COR-L47 (cell line): Measurements from ENCODE around the gene CATSPERZ.
A peak's percentile ranks its signal among the peaks of the same experiment; 100 is the strongest.

ENCODE experiments used
- DNase-seq: peaks from one replicate; lab custom pipeline; 2025; lab: John Stamatoyannopoulos, UW

The CATSPERZ gene

DNA sequence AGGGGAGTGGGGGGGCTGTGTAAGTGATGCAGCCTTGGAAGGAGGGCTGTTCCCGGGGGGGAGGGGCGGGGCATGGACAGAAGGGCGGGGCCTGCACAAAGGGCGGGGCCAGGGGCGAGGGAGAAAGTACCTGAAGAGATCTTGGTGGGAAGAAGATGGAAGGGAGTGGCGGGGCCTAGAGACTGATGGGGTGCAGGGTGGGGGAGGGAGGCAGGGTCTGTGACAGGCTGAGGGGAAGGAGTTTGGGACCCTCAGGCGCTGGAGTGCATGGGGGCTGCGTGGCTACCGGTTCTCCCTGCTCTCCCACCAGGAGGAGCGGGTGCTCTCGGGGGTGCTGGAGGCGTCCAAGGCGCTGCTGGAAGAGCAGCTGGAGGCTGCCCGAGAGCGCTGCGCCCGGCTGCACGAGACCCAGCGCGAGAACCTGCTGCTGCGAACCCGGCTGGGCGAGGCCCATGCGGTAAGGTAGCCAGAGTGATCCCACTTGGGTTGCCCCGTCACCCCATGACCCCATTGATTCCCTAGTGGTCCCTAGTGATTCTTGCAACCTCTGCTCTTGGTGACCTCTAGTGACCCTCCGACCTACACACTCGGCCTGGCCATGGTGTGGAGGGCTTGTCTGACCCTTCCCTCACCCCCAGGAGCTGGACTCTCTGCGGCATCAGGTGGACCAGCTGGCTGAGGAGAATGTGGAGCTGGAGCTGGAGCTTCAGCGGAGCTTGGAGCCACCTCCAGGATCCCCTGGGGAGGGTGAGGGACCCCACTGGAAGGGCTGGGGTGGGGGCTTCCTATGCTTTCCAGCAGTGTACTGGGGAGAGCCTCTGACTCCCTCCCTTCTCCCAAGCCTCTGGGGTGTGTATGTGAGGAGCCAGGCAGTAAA lies 42.9 kb downstream of the CATSPERZ start:
- DNase-seq, result no peak

DNA sequence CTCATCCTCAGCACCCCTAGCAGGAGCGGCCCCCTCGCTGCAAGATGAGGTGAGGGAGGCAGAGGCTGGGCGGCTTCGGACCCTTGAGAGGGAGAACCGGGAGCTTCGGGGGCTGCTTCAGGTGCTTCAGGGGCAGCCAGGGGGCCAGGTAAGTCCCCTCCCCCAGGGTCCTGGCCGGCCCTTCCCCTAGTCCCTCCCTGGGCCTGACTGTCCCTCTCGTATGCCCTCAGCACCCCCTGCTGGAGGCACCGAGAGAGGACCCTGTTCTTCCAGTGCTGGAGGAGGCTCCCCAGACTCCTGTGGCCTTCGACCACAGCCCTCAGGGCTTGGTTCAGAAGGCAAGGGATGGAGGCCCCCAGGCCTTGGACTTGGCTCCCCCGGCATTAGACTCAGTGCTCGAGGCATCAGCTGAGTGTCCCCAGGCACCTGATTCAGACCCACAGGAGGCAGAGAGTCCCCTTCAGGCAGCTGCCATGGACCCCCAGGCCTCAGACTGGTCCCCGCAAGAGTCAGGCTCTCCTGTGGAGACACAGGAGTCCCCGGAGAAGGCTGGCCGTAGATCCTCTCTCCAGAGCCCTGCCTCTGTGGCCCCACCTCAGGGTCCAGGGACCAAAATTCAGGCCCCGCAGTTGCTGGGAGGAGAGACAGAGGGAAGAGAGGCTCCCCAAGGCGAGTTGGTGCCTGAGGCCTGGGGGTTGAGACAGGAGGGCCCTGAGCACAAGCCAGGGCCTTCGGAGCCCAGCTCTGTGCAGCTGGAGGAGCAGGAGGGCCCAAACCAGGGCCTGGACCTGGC lies 43.8 kb downstream of the CATSPERZ start:
- no peak for DNase-seq

DNA sequence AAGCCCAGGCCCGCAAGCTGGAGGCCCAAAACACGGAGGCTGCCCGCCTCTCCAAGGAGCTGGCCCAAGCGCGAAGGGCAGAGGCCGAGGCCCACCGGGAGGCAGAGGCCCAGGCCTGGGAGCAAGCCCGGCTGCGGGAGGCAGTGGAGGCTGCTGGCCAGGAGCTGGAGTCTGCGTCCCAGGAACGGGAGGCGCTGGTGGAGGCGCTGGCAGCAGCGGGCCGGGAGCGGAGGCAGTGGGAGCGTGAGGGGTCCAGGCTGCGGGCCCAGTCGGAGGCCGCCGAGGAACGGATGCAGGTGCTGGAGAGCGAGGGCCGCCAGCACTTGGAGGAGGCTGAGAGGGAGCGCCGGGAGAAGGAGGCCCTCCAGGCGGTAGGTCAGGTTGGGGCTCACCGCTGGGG lies 44.6 kb downstream of the CATSPERZ start:
- DNase-seq, result no peak

DNA sequence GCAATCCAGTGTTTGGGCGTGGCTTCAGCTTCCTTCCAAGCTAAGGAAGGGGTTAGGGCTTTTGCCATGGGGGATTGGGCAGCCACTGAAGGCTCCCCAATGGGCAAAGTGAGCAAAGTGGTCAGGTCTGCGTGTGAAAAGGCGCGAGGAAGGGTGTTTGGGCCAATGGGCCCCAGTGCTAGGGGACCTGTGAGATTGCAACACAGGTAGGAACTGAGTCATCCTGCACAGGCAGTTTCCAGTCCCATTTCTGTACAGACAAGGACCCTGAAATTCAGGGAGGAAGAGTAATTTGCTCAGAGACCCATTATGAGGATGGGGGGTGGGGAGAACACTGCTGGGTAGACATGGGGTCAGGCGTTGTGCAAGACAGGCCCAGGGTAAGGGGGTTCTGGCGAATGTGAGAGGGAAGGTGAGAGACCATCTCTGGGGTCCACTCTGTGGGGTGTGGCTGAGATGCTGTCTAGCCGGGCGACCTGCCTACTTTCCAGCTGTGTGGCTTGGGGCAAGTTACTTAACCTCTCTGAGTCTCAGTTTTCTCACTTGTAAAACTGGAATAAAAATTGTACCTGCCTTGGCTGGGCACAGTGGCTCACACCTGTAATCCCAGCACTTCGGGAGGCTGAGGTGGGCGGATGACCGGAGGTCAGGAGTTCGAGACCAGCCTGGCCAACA lies 47.2 kb downstream of the CATSPERZ start:
- DNase-seq, result no peak

DNA sequence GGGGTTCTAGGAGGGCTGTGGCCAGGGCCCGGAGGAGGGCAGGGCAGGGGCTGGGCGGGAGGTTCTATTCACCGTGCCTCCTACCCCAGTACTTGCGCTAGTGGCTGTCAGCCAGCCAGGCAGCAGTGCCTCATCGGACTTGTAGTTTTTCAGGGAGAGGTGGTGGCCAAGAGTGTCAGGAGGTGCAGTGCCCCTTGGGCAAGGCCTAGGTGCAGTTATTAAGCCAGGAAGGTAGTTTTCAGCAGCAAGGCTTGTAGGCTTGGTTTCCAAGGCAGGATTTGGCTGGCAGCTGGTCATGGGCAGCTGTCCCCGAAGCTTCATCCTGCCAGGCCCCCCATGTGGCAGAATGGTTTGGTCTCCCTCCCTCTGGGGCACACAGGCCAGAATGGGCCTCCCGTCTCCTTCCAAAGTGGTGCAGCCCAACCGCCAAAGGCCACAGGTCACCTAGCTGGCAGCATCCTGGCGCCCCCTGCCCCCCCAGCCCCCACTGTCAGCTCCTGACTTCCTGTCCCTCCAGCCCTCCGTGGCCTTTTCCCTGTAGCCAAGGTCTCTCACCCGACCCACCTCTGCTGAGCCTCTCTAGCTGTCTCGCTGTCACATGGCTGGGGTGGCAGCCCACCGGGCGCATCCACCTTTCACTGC lies 48.3 kb downstream of the CATSPERZ start:
- DNase-seq, result no peak

DNA sequence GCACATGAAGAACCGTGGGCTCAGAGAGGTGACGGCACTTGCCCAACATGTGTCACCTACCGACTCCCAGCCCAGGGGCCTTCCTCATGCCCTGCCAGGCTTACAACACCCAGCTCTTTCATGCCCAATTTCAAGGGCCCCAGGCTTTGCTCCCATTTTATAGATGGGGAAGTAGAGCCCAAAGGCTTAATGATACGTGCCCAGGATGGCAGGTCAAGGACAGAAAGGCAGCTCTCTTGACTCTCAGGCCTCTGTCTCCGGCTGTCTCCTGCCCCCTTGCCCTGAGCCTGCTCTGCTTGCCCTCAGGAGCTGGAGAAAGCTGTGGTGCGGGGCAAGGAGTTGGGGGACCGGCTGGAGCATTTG lies 48.8 kb downstream of the CATSPERZ start:
- DNase-seq, result no peak

DNA sequence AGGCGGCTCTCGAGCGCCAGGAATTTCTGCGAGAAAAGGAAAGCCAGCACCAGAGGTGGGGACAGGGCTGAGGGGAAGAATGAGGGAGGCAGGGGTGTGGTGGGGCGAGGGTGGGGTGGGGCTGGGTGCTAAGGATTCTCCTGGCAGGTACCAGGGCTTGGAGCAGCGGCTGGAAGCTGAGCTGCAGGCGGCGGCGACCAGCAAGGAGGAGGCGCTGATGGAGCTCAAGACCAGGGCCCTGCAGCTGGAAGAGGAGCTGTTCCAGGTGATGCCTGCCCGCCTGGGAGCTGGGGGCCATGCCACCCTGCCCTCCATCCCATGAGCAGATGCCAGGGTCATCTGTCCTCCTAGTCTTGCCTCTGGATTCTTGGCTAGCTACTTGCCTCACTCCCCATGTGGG lies 49.2 kb downstream of the CATSPERZ start:
- DNase-seq, result no peak

DNA sequence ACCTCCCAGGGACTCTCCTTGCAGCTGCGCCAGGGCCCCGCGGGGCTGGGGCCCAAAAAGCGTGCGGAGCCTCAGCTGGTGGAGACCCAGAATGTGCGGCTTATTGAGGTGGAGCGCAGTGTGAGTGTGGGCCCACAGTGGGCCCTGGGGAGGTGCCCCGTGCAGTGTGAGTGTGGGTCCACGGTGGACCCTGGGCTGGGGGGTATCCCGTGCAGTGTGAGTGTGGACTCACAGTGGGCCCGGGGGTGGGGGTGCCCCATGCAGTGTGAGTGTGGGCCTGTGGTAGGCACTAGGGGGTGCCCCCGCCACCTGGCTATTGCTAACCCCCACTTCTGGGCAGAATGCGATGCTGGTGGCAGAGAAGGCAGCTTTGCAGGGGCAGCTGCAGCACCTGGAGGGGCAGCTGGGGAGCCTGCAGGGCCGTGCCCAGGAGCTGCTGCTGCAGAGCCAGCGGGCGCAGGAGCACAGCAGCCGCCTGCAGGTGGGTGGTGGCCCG lies 51.0 kb downstream of the CATSPERZ start:
- no peak for DNase-seq

DNA sequence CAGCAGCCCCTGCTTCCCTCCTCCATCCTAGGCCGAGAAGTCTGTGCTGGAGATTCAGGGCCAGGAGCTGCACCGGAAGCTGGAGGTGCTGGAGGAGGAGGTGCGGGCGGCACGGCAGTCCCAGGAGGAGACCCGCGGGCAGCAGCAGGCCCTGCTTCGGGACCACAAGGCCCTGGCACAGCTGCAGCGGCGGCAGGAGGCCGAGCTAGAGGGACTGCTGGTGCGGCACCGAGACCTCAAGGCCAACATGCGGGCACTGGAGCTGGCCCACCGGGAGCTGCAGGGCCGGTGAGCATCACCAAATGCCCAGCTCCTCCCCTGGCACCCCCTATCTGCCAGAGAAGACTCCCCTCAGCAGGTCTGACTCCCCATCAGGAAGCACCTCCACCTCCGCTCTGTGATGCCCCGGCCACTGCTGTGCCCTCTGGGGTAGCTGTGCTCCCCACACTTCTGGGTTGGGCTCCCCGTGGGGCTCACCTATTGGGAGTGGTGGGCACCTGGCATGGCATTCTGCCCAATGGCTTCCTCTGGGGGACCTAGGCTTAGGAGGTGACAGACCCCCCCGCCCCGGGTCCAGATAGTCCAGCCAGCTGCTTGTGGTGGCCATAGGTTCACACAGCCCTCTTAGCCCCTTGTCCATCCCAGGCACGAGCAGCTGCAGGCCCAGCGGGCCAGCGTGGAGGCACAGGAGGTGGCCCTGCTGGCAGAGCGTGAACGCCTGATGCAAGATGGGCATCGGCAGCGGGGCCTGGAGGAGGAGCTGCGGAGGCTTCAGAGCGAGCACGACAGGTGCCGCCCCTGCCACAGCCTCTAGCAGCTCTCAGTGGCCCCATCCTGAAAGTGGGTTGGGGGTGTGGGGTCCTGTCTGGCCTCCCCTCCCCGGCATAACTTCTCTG lies 52.2 kb downstream of the CATSPERZ start:
- DNase-seq, result peak; percentile 89

DNA sequence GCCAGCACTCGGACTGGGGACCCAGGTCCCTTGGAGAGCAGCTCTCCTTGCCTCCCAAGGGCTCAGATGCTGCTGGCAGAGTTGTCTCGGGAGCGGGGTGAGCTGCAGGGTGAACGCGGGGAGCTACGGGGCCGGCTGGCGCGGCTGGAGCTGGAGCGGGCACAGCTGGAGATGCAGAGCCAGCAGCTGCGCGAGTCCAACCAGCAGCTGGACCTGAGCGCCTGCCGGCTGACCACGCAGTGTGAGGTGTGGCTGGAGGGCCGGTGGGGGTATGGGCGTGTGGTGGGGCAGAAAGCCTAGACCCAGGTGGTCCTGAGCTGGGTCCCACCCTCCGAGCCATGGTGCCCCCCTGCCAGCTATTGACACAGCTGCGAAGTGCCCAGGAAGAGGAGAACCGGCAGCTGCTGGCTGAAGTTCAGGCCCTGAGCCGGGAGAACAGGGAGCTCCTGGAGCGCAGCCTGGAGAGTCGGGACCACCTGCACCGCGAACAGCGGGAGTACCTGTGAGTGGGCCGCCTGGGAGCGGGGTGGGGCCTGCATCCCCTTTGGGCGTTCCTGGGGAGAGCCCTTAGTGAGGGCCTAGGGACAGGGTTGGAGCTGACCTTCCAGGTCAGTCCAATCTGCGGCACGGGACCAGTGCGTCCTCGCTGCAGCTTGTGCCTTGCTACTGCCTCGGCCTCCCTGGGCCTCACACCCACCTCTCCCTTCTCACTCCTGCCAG lies 53.0 kb downstream of the CATSPERZ start:
- peak; percentile 94 for DNase-seq

DNA sequence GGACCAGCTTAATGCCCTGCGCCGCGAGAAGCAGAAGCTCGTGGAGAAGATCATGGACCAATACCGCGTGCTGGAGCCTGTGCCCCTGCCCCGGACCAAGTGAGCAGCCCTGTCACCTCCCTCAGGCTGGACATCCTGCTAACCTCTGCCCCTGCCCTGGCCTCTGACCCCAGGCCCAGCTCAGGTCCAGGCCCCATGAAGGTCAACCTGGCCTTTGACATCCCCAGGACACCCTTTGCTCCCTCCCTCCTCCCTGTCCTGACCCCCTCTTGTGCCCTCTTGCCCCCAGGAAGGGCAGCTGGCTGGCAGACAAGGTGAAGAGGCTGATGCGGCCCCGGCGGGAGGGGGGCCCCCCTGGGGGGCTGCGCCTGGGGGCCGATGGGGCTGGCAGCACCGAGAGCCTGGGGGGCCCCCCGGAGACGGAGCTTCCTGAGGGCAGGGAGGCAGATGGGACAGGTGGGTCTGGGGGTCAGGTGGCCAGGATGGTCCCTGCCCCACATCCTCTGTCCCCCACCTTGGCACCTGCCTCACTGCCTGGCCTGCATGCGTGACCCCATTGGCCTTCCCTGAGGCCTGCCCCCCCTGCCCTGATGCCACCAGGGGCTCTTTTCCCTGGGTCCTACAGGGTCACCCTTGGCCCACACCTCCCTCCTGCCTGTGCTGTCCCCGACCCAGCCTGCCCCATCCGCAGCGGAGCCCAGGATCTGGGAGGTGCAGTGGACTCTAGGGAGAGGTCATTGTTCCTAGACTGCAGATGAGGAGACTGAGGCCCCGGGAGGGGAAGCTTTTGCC lies 53.8 kb downstream of the CATSPERZ start:
- DNase-seq, result no peak
